Ishikawa (cell line): ENCODE measurements around the gene LHPP.

Experiments
- CEBPB ChIP-seq: IDR thresholded peaks from 2 replicates; pipeline ENCODE4 v1.6.1; 2012
- EGR1 ChIP-seq: IDR thresholded peaks from 2 replicates; pipeline ENCODE4 v1.6.1; 2012
- EP300 ChIP-seq: IDR thresholded peaks from 2 replicates; pipeline ENCODE4 v1.6.1; 2012; ENCODE audit warnings: borderline replicate concordance
- MAX ChIP-seq: IDR thresholded peaks from 2 replicates; pipeline ENCODE4 v1.6.1; 2012
- NFIC ChIP-seq: IDR thresholded peaks from 2 replicates; pipeline ENCODE4 v1.6.1; 2012
- RAD21 ChIP-seq: IDR thresholded peaks from 2 replicates; pipeline ENCODE4 v1.6.1; 2012; ENCODE audit warnings: low read depth
- REST ChIP-seq: IDR thresholded peaks from 2 replicates; pipeline ENCODE4 v1.6.1; 2012; ENCODE audit warnings: low read depth, mild to moderate bottlenecking
- TAF1 ChIP-seq: IDR thresholded peaks from 2 replicates; pipeline ENCODE4 v1.6.1; 2012; ENCODE audit warnings: low read depth, mild to moderate bottlenecking
- TEAD4 ChIP-seq: IDR thresholded peaks from 2 replicates; pipeline ENCODE4 v1.6.1; 2012
- USF1 ChIP-seq: IDR thresholded peaks from 2 replicates; pipeline ENCODE4 v1.6.1; 2012
- YY1 ChIP-seq: IDR thresholded peaks from 2 replicates; pipeline ENCODE4 v1.6.1; 2012; ENCODE audit warnings: low read depth
- ZBTB7A ChIP-seq: IDR thresholded peaks from 2 replicates; pipeline ENCODE4 v1.6.1; 2012; ENCODE audit warnings: low read depth

GRCh38 chr10:124500757-124501156 lies 39.1 kb downstream of the LHPP start:
- no peak for TF ChIP-seq EP300
- no peak for TF ChIP-seq RAD21
- no peak for TF ChIP-seq REST
- TF ChIP-seq CEBPB, result no peak
- no peak for TF ChIP-seq TEAD4
- no peak for TF ChIP-seq YY1
- no peak for TF ChIP-seq NFIC
- no peak for TF ChIP-seq MAX
- TF ChIP-seq ZBTB7A, result no peak
- TF ChIP-seq USF1, result no peak
- no peak for TF ChIP-seq TAF1
- TF ChIP-seq EGR1, result no peak
